ENCODE results near the gene ZDHHC7. TPM values are rescaled to one million over a fixed set of nuclear protein-coding genes. Genes with fewer than 3 reads are reported as not detected.
A peak's percentile ranks its signal among the peaks of the same experiment; 100 is the strongest.

The ZDHHC7 gene
- total and polyA plus RNA-seq, 11 donors = 12.0 to 66.7 (median 43.9) TPM

GRCh38 chr16:84976644-84977400 is 34.5 kb downstream of the ZDHHC7 start:
- 76 to 84% (median 79%) methylated on average over 11 to 17 of the region's 17 CpGs for WGBS, 4 donors
- H3K27me3 ChIP-seq = no peaks in the 10 kb centered on the region
- peaks cover 0 to 30% (median 9%) of the 10 kb centered on the region in 12 donors for H3K4me1 ChIP-seq
- no peaks in the 10 kb centered on the region for H3K9me3 ChIP-seq
- intact Hi-C loops (cut with DNase I) = loop anchor here in 1 of 10 donors (10.0 kb wide), 2 partner anchors 302 to 462 kb away; no protein-coding TSS in a partner anchor
- DNase-seq (peak; percentile 44 to 79 (median 59)), ATAC-seq (peak in 1 of 4 donors; percentile 26)
- H3K36me3 ChIP-seq = peaks cover 0 to 83% (median 79%) of the 10 kb centered on the region in 9 donors
- no peak overlapping the region for H3K4me3 ChIP-seq
- TF ChIP-seq POLR2A (IDR thresholded peaks at IDR 0.05) = no peak
- TF ChIP-seq CTCF (IDR thresholded peaks at IDR 0.05) = no peak
- peak overlapping the region in 2 of 12 donors; percentile 55 to 61 for H3K27ac ChIP-seq

GRCh38 chr16:84975522-84975921 is 35.8 kb downstream of the ZDHHC7 start:
- ATAC-seq (no peak), DNase-seq (no peak)
- peaks cover 0 to 70% (median 66%) of the 10 kb centered on the region in 9 donors for H3K36me3 ChIP-seq
- H3K4me1 ChIP-seq = peaks cover 0 to 32% (median 11%) of the 10 kb centered on the region in 12 donors
- WGBS, 4 donors = 94 to 97% (median 96%) methylated on average over 22 of the region's 22 CpGs
- no peaks in the 10 kb centered on the region for H3K9me3 ChIP-seq
- H3K4me3 ChIP-seq = no peak overlapping the region
- H3K27ac ChIP-seq = peak overlapping the region in 1 of 12 donors; percentile 55
- H3K27me3 ChIP-seq = no peaks in the 10 kb centered on the region
- TF ChIP-seq POLR2A (IDR thresholded peaks at IDR 0.05) (no peak), CTCF (IDR thresholded peaks at IDR 0.05) (no peak)
- intact Hi-C loops (cut with DNase I) = loop anchor here in 1 of 10 donors (10.0 kb wide), 2 partner anchors 301 to 461 kb away; no protein-coding TSS in a partner anchor

- Histone ChIP-seq H3K9me3 (no peaks in the 10 kb centered on the region), H3K4me1 (peaks cover 0 to 35% (median 11%) of the 10 kb centered on the region in 12 donors), H3K27ac (peak overlapping the region in 1 of 12 donors; percentile 55), H3K36me3 (peaks cover 0 to 66% (median 64%) of the 10 kb centered on the region in 9 donors), H3K27me3 (no peaks in the 10 kb centered on the region), H3K4me3 (no peak overlapping the region)
- DNase-seq (no peak), ATAC-seq (no peak)
- no peak for TF ChIP-seq CTCF (IDR thresholded peaks at IDR 0.05)
- TF ChIP-seq POLR2A (IDR thresholded peaks at IDR 0.05) = no peak
- intact Hi-C loops (cut with DNase I) = loop anchor here in 1 of 10 donors (10.0 kb wide), 2 partner anchors 300 to 460 kb away; no protein-coding TSS in a partner anchor
- 89 to 91% (median 90%) methylated on average over 12 of the region's 12 CpGs for WGBS, 4 donors
Observed at GRCh38 chr16:84975066-84975465, 36.3 kb downstream of the ZDHHC7 start.

Data from heart left ventricle (tissue), 16 donors.